Sigmoid colon (tissue), 4 donors: ENCODE results near the gene MEIOSIN.

Source experiments
- CTCF ChIP-seq, 4 experiments: fragments of 450-650 bp in 3 of 4; fragments of 200-600 bp in 1 of 4; IDR thresholded peaks; one replicate each; pipeline ENCODE4 v1.5.1; 2016 to 2019; ENCODE audit warnings: antibody characterized with exemption in 4 of 4, mild to moderate bottlenecking in 3 of 4, moderate library complexity in 2 of 4
- EP300 ChIP-seq, 4 donors: sonication (generic); formaldehyde crosslinking; IDR thresholded peaks; one replicate each; pipeline ENCODE4 v1.6.1; 2017; ENCODE audit warnings: antibody characterized with exemption in 4 of 4
- POLR2A ChIP-seq, 2 donors: fragments of 450-650 bp; IDR thresholded peaks; one replicate each; pipeline ENCODE4 v1.6.1; 2016; ENCODE audit warnings: antibody characterized with exemption in 2 of 2, mild to moderate bottlenecking in 2 of 2, moderate library complexity in 2 of 2
- POLR2AphosphoS5 ChIP-seq, 4 donors: sonication (generic); formaldehyde crosslinking; IDR thresholded peaks; one replicate each; pipeline ENCODE4 v1.6.1; 2017; ENCODE audit warnings: antibody characterized with exemption in 4 of 4

DNA sequence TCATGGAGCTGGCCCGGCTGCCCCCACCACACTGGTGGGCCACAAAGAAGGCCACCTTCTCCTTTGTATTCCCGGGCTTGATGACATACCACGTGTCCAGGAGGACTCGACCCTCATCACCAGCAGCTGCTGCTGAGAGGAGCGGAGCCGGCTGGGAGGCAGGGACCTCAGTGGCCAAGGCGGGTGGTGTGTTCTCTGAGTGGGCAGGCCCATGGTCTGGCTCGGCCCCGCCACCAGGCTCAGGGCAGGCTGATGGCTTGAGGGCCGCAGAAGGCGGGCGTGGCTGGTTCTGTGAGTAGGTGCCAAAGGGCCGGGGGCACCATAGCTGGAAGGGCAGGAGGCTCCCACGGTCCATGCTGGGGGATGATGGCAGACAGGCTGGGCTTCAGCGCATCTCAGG lies 20.1 kb upstream of the MEIOSIN start:
- TF ChIP-seq CTCF (IDR thresholded peaks at IDR 0.05) = no peak
- TF ChIP-seq POLR2AphosphoS5 (IDR thresholded peaks at IDR 0.05) = no peak
- TF ChIP-seq POLR2A (IDR thresholded peaks at IDR 0.05) = no peak
- TF ChIP-seq EP300 (IDR thresholded peaks at IDR 0.05) = no peak
